ENCODE data around the gene RIMKLB.
A peak's percentile ranks its signal among the peaks of the same experiment; 100 is the strongest.

The RIMKLB gene

GRCh38 chr12:8829125-8829518 is 131.3 kb downstream of the RIMKLB start:
- TF ChIP-seq POLR2AphosphoS5 (IDR thresholded peaks at IDR 0.05; ENCODE audit: low read depth, low read length) (no peak), TAF1 (IDR thresholded peaks at IDR 0.05; ENCODE audit: borderline replicate concordance, insufficient read depth, low read length) (no peak), FOXP2 (optimal IDR thresholded peaks at IDR 0.05; ENCODE audit: borderline replicate concordance, extremely low read depth, extremely low read length, insufficient read depth) (no peak), SIN3A (IDR thresholded peaks at IDR 0.05; ENCODE audit: borderline replicate concordance, insufficient read depth, low read length) (no peak)
- TF ChIP-seq, protein P1, sequence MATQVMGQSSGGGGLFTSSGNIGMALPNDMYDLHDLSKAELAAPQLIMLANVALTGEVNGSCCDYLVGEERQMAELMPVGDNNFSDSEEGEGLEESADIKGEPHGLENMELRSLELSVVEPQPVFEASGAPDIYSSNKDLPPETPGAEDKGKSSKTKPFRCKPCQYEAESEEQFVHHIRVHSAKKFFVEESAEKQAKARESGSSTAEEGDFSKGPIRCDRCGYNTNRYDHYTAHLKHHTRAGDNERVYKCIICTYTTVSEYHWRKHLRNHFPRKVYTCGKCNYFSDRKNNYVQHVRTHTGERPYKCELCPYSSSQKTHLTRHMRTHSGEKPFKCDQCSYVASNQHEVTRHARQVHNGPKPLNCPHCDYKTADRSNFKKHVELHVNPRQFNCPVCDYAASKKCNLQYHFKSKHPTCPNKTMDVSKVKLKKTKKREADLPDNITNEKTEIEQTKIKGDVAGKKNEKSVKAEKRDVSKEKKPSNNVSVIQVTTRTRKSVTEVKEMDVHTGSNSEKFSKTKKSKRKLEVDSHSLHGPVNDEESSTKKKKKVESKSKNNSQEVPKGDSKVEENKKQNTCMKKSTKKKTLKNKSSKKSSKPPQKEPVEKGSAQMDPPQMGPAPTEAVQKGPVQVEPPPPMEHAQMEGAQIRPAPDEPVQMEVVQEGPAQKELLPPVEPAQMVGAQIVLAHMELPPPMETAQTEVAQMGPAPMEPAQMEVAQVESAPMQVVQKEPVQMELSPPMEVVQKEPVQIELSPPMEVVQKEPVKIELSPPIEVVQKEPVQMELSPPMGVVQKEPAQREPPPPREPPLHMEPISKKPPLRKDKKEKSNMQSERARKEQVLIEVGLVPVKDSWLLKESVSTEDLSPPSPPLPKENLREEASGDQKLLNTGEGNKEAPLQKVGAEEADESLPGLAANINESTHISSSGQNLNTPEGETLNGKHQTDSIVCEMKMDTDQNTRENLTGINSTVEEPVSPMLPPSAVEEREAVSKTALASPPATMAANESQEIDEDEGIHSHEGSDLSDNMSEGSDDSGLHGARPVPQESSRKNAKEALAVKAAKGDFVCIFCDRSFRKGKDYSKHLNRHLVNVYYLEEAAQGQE (IDR thresholded peaks at IDR 0.05; ENCODE audit: insufficient read depth in 1 of 2, low read depth in 2 of 2, low read length in 2 of 2) = no peak

DNA sequence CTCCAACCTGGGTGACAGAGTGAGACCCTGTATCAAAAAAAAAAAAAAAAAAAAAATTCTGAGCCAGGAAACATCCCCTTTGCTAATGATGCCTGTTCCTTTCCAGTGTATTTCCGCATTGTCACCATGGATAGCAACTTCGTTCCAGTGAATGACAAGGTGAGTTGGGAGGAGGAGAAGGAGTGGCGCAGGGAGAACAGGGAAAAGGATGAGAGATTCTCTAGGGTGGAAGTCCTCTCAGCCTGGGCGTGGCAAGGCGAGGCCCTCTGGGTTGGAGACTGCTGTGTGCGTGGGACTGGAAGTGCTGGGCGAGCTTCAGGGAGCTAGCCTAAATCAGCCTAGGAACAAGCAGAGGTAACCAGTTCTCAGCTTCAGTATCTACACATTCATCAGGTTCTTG is 131.8 kb downstream of the RIMKLB start:
- TF ChIP-seq FOXP2 (optimal IDR thresholded peaks at IDR 0.05; ENCODE audit: borderline replicate concordance, extremely low read depth, extremely low read length, insufficient read depth) = no peak
- TF ChIP-seq, protein P1 (IDR thresholded peaks at IDR 0.05; ENCODE audit: insufficient read depth in 1 of 2, low read depth in 2 of 2, low read length in 2 of 2) = 0 out of 4 replicates have a peak, but pooled peaks of 1 of the 2 experiments have one; percentile 35

DNA sequence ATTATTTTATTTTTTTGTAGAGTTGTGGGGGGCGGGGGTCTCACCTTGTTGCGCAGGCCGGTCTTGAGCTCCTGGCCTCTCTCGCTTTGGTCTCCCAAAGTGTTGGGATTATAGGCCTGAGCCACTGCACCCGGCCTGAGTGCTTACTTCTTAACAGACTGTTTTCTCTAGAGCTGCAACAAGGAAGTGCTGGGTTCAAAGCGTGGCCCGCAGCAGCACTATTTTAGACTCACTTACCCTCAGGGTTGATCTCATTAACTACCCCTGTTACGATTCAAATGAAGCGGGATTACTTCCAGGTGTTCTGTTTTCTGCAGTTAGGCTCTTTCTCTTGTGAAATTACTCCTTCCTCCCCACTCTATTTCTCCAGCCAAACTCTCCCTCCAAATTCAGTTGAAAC is 133.3 kb downstream of the RIMKLB start:
- TF ChIP-seq SIN3A (IDR thresholded peaks at IDR 0.05; ENCODE audit: borderline replicate concordance, insufficient read depth, low read length) (no peak), TAF1 (IDR thresholded peaks at IDR 0.05; ENCODE audit: borderline replicate concordance, insufficient read depth, low read length) (no peak), POLR2AphosphoS5 (IDR thresholded peaks at IDR 0.05; ENCODE audit: low read depth, low read length) (no peak), FOXP2 (optimal IDR thresholded peaks at IDR 0.05; ENCODE audit: borderline replicate concordance, extremely low read depth, extremely low read length, insufficient read depth) (no peak)
- TF ChIP-seq, protein P1 (IDR thresholded peaks at IDR 0.05; ENCODE audit: insufficient read depth in 1 of 2, low read depth in 2 of 2, low read length in 2 of 2) = no peak

DNA sequence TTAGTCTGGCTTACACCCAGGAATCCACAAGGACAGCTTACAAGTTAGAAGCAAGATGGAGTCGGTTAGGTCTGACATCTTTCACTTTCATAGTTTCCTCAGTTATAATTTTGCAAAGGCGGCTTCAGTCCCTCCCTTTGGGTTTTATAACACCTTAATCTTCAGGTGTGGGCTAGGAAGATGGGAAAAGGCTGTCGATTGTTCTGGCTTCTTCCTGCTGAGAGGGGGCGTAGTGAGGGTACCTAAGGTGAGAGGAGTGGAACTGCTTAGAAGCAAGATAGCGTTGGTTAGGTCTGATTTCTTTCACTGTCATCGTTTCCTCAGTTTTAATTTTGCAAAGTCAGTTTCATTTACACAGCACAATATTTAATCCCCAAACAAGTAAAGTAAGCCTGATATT is 134.7 kb downstream of the RIMKLB start:
- TF ChIP-seq, protein P1 (IDR thresholded peaks at IDR 0.05; ENCODE audit: insufficient read depth in 1 of 2, low read depth in 2 of 2, low read length in 2 of 2) = no peak
- no peak for TF ChIP-seq FOXP2 (optimal IDR thresholded peaks at IDR 0.05; ENCODE audit: borderline replicate concordance, extremely low read depth, extremely low read length, insufficient read depth)

All from PFSK-1 (cell line).